ENCODE results near the gene DHRS7C. TPM values are rescaled to one million over a fixed set of nuclear protein-coding genes. Genes with fewer than 3 reads are reported as not detected.

The DHRS7C gene
- total and polyA plus RNA-seq, 4 donors, result 0.26 to 0.28 TPM; not detected in 2

DNA sequence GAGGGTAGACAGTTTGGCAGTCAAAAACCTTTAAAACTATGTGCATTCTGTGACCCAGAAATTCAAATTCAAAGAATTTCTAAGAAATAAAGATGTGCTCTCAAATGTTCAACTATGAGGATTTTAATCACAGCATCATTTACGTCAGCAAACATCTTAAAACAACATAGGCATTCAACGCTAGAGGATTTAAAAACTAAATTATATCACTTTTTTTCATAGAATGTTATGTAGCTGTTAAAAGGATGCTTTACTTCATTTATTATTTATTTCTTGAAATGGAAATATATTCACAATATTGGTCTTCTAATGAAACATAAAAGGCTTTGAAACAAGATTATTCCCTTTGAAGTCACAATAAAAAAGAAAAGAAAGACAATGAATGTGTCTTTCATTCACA is 38.0 kb upstream of the DHRS7C start:
- Histone ChIP-seq H3K4me3 (ENCODE audit: low read depth in 1 of 3, low read length in 3 of 3) (no peak overlapping the region), H3K27ac (ENCODE audit: low read depth in 1 of 2, low read length in 2 of 2) (no peak overlapping the region), H3K9ac (ENCODE audit: low read depth in 1 of 2, low read length in 2 of 2) (no peak overlapping the region), H3K36me3 (ENCODE audit: control insufficient read depth in 4 of 4, insufficient read depth in 3 of 4, low read depth in 1 of 4, low read length in 3 of 4) (no peaks in the 10 kb centered on the region), H3K9me3 (ENCODE audit: control insufficient read depth in 4 of 4, low read length in 3 of 4) (no peaks in the 10 kb centered on the region), H3K4me1 (ENCODE audit: control insufficient read depth in 4 of 4, insufficient read depth in 4 of 4, low read length in 3 of 4) (no peaks in the 10 kb centered on the region), H3K27me3 (ENCODE audit: control insufficient read depth in 4 of 4, insufficient read depth in 4 of 4, low read length in 3 of 4) (no peaks in the 10 kb centered on the region)
- TF ChIP-seq, protein P1, sequence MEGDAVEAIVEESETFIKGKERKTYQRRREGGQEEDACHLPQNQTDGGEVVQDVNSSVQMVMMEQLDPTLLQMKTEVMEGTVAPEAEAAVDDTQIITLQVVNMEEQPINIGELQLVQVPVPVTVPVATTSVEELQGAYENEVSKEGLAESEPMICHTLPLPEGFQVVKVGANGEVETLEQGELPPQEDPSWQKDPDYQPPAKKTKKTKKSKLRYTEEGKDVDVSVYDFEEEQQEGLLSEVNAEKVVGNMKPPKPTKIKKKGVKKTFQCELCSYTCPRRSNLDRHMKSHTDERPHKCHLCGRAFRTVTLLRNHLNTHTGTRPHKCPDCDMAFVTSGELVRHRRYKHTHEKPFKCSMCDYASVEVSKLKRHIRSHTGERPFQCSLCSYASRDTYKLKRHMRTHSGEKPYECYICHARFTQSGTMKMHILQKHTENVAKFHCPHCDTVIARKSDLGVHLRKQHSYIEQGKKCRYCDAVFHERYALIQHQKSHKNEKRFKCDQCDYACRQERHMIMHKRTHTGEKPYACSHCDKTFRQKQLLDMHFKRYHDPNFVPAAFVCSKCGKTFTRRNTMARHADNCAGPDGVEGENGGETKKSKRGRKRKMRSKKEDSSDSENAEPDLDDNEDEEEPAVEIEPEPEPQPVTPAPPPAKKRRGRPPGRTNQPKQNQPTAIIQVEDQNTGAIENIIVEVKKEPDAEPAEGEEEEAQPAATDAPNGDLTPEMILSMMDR (IDR thresholded peaks at IDR 0.05; ENCODE audit: low read depth, low read length, missing input control), result no peak
- TF ChIP-seq SP1 (IDR thresholded peaks at IDR 0.05) (no peak), EGR1 (IDR thresholded peaks at IDR 0.05; ENCODE audit: low read depth in 2 of 2) (no peak), HNF4G (IDR thresholded peaks at IDR 0.05) (no peak), YY1 (IDR thresholded peaks at IDR 0.05) (no peak), FOXA2 (IDR thresholded peaks at IDR 0.05) (no peak), HNF4A (conservative IDR thresholded peaks at IDR 0.05) (no peak), TAF1 (conservative IDR thresholded peaks at IDR 0.05) (no peak), RAD21 (IDR thresholded peaks at IDR 0.05) (no peak)
- TF ChIP-seq, protein P2, sequence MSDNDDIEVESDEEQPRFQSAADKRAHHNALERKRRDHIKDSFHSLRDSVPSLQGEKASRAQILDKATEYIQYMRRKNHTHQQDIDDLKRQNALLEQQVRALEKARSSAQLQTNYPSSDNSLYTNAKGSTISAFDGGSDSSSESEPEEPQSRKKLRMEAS (IDR thresholded peaks at IDR 0.05), result no peak
- TF ChIP-seq, protein P3, sequence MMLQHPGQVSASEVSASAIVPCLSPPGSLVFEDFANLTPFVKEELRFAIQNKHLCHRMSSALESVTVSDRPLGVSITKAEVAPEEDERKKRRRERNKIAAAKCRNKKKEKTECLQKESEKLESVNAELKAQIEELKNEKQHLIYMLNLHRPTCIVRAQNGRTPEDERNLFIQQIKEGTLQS (IDR thresholded peaks at IDR 0.05), result no peak
- DNase-seq (ENCODE audit: low spot score), result no peak
- WGBS, result 71% methylated on average over 2 of the region's 2 CpGs

DNA sequence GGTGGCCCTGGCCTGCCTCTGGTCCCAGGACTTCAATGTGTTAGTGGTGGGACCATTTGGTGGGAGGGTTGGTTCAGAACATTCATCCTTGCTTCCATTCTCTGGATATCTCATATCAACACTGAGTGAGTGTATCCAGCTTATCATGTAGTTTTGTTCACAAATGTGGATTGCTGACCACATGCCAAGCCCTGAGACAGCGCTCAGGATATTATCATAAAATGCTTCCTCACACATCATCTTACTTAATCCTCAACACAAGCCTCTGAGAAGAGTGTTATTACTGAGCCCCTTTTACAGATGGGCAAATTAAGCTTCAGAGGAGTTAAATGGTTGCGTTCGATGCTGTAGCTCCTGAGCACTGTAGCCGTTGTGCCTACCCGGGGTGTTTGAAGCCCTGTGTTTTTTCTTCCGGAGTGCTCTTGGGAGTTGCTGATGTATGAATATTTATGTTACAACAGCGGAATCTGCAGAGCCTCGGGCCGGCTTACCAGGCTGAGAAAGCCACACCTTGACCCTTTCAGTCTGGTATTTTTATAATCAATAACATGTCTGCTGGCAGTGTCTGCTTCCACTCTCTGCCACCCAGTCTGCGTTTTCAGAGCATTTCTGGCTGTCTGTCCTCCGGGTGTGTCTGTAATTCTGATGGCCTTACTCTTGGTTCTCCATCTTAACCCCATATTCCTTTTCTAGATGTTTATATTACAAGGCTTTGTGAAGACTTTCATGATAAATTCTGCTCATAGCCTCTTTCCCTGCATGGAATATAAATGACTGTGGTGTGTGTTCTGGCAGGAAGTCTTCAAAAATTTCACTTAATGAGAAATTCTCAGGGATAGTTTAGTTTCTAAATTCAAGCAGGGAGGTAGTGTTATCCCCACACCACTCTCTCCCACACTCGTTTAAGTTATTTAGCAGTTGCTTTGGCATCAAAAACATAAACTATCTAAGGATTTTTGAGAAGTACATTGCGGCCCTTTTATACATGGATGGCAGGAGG is 37.2 kb upstream of the DHRS7C start:
- no peak for TF ChIP-seq NR2F2 (IDR thresholded peaks at IDR 0.05)
- no peak for TF ChIP-seq HNF4A (conservative IDR thresholded peaks at IDR 0.05)
- TF ChIP-seq YY1 (IDR thresholded peaks at IDR 0.05), result no peak
- TF ChIP-seq HNF4G (IDR thresholded peaks at IDR 0.05), result no peak
- no peak for TF ChIP-seq RXRA (IDR thresholded peaks at IDR 0.05)
- TF ChIP-seq, protein P2 (IDR thresholded peaks at IDR 0.05), result no peak
- no peak for TF ChIP-seq JUND (IDR thresholded peaks at IDR 0.05)
- no peak for TF ChIP-seq EGR1 (IDR thresholded peaks at IDR 0.05; ENCODE audit: low read depth in 2 of 2)
- TF ChIP-seq FOXA1 (IDR thresholded peaks at IDR 0.05), result no peak
- TF ChIP-seq, protein P1 (IDR thresholded peaks at IDR 0.05; ENCODE audit: low read depth, low read length, missing input control), result no peak
- TF ChIP-seq SP1 (IDR thresholded peaks at IDR 0.05), result no peak
- TF ChIP-seq TAF1 (conservative IDR thresholded peaks at IDR 0.05), result no peak
- TF ChIP-seq, protein P3 (IDR thresholded peaks at IDR 0.05), result no peak
- no peak for TF ChIP-seq RAD21 (IDR thresholded peaks at IDR 0.05)
- TF ChIP-seq, protein P4, sequence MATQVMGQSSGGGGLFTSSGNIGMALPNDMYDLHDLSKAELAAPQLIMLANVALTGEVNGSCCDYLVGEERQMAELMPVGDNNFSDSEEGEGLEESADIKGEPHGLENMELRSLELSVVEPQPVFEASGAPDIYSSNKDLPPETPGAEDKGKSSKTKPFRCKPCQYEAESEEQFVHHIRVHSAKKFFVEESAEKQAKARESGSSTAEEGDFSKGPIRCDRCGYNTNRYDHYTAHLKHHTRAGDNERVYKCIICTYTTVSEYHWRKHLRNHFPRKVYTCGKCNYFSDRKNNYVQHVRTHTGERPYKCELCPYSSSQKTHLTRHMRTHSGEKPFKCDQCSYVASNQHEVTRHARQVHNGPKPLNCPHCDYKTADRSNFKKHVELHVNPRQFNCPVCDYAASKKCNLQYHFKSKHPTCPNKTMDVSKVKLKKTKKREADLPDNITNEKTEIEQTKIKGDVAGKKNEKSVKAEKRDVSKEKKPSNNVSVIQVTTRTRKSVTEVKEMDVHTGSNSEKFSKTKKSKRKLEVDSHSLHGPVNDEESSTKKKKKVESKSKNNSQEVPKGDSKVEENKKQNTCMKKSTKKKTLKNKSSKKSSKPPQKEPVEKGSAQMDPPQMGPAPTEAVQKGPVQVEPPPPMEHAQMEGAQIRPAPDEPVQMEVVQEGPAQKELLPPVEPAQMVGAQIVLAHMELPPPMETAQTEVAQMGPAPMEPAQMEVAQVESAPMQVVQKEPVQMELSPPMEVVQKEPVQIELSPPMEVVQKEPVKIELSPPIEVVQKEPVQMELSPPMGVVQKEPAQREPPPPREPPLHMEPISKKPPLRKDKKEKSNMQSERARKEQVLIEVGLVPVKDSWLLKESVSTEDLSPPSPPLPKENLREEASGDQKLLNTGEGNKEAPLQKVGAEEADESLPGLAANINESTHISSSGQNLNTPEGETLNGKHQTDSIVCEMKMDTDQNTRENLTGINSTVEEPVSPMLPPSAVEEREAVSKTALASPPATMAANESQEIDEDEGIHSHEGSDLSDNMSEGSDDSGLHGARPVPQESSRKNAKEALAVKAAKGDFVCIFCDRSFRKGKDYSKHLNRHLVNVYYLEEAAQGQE (IDR thresholded peaks at IDR 0.05), result no peak
- TF ChIP-seq, protein P5, sequence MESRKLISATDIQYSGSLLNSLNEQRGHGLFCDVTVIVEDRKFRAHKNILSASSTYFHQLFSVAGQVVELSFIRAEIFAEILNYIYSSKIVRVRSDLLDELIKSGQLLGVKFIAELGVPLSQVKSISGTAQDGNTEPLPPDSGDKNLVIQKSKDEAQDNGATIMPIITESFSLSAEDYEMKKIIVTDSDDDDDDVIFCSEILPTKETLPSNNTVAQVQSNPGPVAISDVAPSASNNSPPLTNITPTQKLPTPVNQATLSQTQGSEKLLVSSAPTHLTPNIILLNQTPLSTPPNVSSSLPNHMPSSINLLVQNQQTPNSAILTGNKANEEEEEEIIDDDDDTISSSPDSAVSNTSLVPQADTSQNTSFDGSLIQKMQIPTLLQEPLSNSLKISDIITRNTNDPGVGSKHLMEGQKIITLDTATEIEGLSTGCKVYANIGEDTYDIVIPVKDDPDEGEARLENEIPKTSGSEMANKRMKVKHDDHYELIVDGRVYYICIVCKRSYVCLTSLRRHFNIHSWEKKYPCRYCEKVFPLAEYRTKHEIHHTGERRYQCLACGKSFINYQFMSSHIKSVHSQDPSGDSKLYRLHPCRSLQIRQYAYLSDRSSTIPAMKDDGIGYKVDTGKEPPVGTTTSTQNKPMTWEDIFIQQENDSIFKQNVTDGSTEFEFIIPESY (IDR thresholded peaks at IDR 0.05), result no peak
- no peak for TF ChIP-seq GABPA (IDR thresholded peaks at IDR 0.05 in 1 of 2, conservative IDR thresholded peaks at IDR 0.05 in 1 of 2)
- no peak for TF ChIP-seq FOXA2 (IDR thresholded peaks at IDR 0.05)
- Histone ChIP-seq H3K9ac (ENCODE audit: low read depth in 1 of 2, low read length in 2 of 2) (no peak overlapping the region), H3K9me3 (ENCODE audit: control insufficient read depth in 4 of 4, low read length in 3 of 4) (no peaks in the 10 kb centered on the region), H3K27me3 (ENCODE audit: control insufficient read depth in 4 of 4, insufficient read depth in 4 of 4, low read length in 3 of 4) (no peaks in the 10 kb centered on the region), H3K27ac (ENCODE audit: low read depth in 1 of 2, low read length in 2 of 2) (peak overlapping the region in 1 of 2 donors; percentile 3), H3K36me3 (ENCODE audit: control insufficient read depth in 4 of 4, insufficient read depth in 3 of 4, low read depth in 1 of 4, low read length in 3 of 4) (no peaks in the 10 kb centered on the region), H3K4me3 (ENCODE audit: low read depth in 1 of 3, low read length in 3 of 3) (no peak overlapping the region), H3K4me1 (ENCODE audit: control insufficient read depth in 4 of 4, insufficient read depth in 4 of 4, low read length in 3 of 4) (no peaks in the 10 kb centered on the region)
- WGBS, result 59% methylated on average over 13 of the region's 13 CpGs
- DNase-seq (ENCODE audit: low spot score), result no peak
